ENCODE data around the gene ALKBH3.

ALKBH3 gene

DNA sequence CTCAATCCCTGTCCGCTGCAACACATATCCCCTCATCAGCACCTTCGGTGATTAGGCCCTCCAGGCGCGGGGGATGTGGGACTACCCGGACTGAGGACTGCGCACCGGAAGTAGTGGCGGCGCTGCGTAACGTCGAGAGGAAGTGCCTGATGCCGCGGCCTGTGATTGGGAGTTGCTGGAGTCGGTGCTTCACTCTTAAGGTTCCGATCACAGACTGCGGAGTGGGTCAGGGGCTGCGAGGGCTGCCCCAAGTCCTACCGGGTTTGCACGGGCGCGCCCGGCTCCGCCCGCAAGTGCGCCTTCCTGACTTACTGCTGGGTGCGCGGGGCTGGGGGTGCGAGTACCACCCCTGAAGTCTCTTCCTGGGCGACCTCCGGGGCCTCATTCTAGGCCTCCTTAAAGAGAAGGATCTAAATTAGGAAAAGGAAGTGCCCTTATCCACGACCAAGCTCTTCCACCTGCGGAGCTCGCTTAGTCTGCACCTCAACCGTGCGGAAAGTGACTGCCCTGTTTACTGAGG lies at the start of gene ALKBH3:
TSS of gene ALKBH3 (plus strand) at position 192 of the 520 bp plus-strand sequence. CDS start 1,822 bp downstream, outside the sequence.
- DNase-seq (ENCODE audit: low spot score) = peak; percentile 92

DNA sequence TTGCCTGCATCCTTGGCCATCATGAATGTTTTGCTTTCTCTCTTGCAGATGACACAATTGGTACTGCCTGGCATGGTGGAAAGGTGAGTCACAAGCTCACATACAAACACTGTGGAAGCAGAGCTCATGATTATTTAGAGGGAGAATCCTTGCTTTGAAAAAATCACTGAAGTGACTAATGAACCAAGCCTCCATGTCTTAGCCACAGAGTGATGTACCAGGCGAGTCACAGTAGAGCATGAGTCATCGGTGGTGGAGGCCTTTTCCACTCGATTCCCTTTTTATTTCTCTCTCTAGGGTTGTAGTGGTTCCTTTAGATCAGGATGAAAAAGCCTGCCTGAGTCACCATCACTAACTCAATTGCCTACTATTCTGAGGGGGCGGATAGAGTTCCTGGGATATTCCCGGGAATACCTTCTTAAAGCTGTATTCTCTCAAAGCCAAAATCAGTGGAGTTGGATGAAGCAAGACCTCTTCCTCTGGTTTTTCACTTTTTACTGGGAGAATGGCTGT lies 49.6 kb upstream of the ALKBH3 start:
- no peak for DNase-seq (ENCODE audit: low spot score)

DNA sequence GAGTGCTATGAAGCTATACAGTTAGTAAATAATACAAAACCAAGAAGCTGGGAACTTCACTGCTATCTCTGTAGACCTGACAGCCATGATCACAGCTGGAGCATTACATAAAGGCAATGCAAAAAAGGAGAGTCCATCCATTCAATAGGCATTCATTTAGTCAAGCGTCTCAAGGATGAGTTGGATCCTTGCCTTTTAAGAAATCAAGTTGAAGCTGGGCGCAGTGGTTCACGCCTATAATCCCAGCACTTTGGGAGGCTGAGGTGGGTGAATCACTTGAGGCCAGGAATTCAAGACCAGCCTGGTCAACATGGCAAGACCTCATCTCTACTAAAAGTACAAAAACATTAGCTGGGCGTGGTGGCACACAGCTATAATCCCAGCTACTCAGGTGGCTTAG lies 48.1 kb upstream of the ALKBH3 start:
- DNase-seq (ENCODE audit: low spot score) = no peak

DNA sequence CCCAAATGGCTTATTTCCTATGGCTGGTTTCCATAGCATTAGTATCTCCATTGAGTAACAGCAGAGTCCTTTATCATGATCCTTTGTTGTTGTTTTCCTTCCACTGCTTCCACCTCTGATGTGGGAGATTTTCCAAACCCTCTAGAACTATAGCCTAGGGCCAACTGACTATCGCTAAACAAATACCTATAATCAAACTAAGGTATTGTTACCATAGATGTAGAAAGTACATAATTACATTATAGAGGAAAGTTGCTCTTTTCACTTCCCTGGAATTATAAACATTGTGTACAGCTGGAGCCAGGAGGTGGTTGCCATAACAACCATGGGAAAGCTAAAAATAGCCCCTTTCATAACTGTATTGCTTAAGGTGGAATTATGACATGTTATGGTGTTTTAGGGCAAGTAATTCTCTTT lies 47.0 kb upstream of the ALKBH3 start:
- no peak for DNase-seq (ENCODE audit: low spot score)

DNA sequence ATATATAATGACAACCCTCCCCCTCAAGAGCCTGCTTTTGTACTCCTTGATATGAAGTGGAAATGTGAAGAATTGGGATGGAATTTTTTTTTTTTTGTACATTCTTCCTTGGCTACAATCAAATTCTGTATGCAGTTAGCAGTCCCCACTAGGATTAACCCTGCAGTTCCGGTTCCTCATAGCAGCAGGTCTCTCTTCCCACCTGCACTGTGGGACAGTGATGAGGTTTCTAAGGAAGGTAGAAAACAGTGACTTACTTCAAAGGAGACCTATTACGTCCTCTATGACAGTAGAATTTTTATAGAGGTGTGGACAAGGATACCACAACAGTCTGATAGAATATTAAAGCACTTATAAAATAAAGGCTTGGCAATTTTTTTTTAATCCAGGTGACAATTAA lies 46.3 kb upstream of the ALKBH3 start:
- DNase-seq (ENCODE audit: low spot score) = no peak

DNA sequence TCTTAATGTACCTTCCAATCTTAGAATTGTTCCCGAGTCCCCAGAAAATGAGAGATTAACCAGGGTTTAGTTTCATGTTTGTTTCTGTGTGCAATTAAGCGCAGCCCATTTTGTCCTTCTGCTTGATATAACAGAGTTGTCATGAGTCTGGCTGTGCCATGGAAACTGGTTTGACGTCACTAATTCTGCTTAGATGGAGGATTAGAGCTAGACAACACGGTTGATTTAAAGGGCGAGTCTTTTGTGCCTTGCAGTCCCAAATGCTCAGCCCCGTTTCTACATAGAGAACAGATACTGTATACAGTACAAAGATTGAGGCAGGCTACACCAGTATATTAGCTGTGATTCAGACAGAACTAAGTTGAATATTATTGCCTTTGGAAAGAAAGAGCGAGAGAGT lies 45.5 kb upstream of the ALKBH3 start:
- peak; percentile 68 for DNase-seq (ENCODE audit: low spot score)

DNA sequence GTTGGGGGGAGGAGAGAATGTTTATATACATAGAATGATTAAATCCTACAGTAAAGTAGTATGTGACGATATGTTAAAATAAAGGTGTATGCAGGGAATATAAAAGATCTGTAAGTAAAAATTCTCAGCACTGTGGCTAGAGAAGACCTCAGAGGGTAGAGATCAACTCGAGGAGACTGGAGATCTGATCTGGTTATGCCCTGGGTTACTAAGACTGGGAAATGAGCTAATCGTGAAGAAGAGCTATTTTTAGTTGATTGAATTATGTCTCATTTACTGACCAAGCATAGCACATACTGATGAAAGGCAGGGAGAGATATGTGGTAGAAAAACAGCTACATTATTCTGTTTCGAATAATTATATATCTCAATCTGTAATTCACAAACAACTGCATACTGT lies 42.8 kb upstream of the ALKBH3 start:
- DNase-seq (ENCODE audit: low spot score) = no peak

DNA sequence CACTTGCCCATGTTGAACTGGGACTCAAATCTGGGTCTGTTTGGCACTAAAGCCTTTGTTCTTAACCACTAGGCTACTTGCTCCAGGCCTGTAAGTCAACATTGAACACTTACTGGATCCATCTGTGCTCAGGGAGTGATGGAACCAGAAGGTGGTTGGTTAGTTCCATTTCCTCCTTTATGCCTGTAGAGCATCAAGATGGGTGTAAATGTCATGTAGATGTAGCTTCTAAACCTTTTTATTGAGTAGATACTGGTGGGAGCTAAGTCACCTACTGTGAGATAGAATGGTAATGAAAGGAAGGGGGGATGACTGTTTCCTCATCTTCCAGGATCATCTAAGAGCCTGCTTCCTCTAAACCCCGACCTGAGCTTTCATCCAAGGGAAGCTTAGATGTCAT lies 38.6 kb upstream of the ALKBH3 start:
- no peak for DNase-seq (ENCODE audit: low spot score)

DNA sequence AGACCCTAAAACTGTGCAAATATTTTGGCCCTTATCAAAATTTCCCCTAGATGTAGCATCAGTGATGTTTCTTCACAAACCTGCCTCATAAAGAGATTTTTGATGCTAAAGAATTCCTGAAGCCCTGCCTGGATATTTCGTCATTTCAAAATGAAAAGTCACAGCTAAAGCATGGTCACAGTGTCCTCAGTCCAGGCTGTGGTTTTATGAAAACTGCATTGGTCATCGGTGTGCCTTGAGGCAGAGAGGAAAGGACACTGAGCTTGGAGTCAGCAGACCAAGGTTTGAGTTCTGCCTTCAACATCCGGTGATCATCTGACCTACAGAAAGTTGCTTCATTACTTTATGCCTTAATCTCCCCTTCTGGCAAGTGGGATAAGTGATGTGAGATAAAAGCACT lies 34.8 kb upstream of the ALKBH3 start:
- DNase-seq (ENCODE audit: low spot score) = no peak

DNA sequence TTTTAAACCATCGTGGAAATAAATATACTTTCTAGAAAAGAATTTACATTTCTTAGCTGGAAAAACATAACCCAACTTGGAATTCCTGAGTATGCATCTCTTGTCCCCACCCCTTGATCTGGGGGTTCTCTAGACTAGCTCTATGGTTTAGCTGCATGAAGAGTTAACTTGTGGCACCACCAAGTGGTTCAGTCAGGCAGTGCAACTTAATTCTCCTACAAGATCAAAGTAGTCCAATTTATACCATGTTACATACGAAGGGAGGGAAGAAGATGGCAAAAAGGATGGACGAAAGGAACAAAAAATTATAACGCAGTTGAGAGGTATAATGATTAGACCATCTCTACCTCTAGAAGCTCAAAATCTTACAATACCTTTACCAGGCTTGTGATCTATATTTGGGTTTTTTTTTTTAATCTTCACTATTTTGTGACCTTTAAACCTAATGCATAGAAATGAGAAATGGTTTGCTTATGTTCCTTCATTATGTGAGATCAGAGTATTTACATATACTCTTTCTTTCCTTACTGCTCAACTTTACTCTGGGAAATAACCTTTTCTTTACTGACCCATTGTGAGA lies 28.5 kb upstream of the ALKBH3 start:
- DNase-seq (ENCODE audit: low spot score) = peak; percentile 64

DNA sequence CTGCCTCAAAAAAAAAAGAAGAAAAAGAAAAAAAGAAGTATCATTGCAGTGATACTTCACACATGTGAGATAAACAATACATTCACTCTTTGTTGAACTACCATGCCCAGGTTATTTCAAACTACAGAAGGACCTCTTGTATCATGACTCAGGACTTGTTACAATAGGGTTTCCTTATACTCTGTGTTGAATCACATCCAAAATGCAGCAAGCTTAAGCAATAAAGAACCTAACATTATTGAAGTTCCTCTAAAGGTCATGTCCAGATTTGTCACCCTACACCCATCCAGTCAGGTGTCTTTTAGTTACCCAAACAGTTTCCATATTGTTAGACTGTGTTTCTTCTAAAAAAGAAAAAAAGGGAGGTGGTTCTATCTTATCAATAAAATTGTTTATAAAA lies 26.9 kb upstream of the ALKBH3 start:
- DNase-seq (ENCODE audit: low spot score) = no peak

DNA sequence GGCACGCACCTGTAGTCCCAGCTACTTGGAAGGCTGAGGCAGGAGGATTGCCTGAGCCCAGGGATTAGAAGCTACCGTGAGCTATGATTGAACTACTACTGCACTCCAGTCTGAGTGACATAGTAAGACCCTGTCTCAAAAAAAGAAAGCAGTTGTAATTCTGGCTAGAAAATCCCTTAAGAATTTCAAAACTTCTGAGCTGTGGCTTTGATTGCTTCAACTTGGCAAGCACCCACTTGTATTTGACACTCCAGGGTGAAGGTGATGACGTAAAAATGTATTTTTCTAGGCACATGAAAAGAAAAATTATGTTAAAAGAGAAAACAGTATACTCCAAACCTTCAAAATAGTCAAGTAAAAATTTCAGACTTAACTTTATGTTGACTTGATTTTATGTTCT lies 23.6 kb upstream of the ALKBH3 start:
- no peak for DNase-seq (ENCODE audit: low spot score)

DNA sequence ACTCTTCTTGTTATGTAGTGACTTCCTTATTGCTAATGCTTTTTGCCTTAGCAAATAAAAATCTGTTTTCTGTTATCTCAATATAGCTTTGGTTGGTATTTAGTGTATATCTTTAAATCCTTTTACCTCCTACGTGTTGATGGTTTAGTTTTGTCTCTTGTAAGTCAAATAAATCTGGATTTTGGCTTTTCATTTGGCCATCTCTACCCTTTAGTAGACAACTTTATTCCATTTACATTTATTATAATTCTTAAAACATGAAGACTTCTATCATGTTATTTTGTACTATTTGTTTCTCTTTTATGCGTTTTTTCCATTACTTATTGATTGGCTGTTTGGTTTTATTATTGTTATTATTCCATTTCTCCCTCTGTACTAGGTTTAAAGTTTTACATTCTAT lies 19.5 kb upstream of the ALKBH3 start:
- no peak for DNase-seq (ENCODE audit: low spot score)

DNA sequence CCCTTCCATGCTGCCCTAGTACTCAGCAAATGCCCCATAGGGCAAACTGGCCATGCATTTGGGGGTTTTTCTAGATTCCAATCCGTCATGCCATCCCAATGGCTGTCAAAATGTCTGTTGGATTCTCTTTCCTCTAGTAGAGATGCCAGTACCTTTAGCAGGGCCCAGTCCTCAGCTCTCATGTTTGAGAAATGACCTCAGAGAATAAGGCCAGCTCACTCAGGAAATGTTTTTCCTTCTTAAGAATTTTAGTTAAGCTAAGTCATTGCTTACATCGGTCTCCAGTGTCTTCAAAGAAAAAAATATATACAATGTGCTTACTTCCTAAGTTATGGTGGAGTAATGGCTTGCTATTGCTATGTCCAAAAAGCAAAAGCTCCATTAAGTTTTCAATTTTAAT lies 14.1 kb upstream of the ALKBH3 start:
- no peak for DNase-seq (ENCODE audit: low spot score)

DNA sequence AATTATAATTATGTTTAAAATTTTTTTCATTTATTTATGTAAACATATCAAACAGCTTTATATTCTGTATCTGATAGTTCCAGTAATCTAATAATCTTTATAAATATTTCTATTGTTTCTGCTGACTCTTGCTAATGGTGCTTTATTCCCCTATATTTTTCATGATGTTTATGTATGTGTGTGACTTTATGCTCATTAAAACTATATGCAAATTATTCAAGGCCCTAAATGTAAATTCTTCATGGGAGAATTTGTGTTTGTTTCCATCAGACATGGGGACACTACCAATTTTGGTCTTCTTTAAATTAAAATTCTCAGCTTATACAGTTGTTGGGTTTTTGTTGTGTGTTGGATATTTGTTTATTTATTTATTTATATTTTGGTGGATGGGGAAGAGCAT lies 13.7 kb upstream of the ALKBH3 start:
- DNase-seq (ENCODE audit: low spot score) = no peak

DNA sequence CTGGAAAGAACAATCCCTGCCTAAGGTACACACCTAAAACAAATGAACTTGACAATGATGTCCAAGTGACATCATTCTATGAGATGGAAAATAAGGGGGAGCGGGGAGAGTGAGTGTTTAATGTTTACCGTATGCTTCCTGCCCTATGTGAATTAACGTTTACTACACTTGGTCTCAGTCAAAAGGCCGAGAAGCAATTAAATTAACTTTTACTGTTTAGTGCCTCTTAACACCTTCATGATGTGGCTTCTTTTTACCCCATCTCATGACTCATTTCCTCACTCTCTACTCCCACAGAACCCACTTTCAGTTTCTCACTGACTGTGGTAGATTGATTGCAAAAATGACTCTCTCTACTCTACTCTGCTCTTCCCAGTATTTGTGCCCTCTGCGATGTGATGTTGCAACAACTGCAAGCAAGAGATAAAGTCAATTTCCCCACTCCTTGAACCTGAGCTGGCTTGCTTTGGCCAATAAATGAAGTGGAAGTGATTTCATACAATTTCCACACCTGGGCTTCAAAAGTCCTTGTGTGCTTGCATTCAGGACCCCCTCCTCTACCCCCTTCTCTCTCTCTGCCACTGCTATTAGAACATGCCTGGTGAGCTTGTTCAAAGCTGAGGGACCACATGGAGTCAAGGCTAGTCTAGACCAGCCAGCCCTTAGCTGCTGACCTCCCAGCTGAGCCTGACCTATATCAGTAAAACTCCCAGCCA lies 11.6 kb upstream of the ALKBH3 start:
- DNase-seq (ENCODE audit: low spot score) = no peak

DNA sequence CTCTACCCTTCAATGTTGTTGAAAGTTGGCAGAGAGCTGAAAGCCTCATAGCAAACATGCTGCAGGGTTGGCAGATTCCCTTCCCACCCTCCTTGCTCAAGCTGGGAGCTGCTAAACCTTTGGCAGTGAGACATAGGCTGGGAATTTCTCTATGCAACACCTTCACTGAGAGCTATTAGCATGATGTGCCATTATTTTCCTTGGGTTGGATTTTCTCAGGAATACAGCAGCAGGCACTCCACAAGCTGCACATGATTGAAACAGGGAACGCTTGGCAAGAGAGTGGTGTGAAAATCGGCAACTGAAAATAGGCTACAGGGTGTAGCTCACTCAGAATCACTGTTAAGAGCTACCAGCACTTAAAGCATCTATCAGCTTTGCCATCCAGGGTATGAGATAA lies 9.6 kb upstream of the ALKBH3 start:
- DNase-seq (ENCODE audit: low spot score) = no peak

DNA sequence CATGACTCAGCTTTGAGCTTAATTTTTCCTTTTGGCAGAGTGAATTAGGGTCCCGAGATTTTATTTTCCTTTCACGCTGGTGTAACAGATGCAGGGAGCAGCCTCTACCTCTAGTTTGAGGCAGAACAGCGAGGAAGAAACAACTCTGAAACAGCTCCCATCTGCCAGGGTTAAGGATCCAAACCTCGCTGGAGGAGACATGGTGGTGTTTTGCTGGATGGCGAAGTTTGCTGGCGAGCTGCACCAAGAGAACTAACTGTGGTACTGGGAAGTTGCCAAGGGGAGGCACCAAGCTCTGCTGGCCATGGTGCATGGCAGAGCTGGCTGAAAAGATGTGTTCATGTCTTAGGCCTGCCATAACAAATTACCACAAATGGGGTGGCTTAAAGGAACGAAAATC lies 7.6 kb upstream of the ALKBH3 start:
- no peak for DNase-seq (ENCODE audit: low spot score)

DNA sequence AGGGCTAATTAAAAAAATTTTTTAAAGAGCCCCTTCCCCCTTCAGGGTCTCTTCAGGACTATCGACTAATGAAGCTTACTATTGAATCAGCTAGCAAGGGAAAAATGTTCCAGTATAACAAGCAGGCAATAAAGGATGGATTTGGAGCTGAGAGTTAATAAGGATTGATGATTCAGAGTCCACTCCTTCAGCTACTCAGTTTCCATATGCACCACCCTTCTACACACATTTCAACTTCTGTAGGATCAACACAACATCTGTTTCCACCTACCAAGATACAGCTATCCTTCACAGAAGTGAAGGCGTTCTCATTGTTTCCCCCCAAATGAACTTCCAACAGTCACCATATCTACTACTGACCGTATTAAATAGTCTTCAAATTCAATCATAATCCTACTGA lies 6.6 kb upstream of the ALKBH3 start:
- no peak for DNase-seq (ENCODE audit: low spot score)

DNA sequence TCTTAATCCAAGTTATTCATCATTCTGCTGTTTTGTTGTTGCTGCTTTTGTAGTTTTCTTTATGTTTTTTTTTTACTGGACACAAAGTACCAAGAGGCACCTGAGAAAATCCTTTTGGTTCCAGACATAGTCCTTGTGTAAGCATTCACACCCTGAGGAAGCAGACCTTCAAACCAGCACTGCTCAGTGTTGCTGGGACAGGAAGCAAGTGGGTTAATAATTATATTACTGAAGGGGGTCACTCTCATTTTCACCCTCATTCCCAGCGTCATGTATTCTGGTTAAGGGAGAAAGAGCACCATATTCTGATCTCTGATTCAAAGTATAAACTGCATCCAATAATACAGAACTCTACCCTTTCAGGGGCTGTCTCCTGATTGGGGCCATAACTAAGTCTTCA lies 5.9 kb upstream of the ALKBH3 start:
- no peak for DNase-seq (ENCODE audit: low spot score)

DNA sequence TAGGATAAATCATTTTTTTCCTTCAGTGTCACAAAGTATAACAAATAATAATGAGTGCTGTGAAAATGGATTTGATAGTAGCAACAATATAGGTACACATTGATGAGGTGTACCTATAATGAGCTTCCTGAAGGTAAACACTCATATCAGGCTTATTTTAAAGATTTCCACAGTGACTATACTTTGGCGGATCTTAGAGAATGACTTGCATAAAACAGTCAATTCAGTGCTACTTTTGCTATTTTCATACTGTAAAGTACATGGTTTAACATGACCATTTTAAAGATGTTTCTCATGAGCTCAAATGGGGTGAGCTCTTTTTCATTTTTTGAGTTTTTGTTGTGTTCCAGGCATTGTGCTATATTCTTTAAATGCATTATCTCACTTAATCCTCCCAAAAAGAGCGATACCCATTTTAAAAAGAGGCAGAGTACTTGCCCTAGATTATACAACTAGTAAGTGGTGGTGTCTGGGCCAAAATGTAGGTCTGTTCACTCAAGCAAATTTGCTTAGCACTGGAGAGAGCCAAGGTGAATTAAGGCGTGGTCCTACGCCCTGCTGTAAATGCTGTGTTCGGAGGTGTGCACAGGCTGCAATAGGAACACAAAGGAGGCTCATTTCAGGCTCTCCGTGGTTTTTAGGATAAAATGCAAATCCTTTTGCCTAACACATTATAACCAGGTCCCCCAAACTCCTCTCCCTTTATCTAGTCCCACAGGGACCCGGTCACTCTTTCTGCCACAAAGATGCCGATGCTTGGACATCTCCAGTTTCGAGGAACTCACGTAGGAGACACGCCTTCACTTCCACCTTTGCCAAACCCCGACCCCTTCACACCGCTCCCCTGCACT lies 617 bp upstream of the ALKBH3 start:
- DNase-seq (ENCODE audit: low spot score) = no peak

DNA sequence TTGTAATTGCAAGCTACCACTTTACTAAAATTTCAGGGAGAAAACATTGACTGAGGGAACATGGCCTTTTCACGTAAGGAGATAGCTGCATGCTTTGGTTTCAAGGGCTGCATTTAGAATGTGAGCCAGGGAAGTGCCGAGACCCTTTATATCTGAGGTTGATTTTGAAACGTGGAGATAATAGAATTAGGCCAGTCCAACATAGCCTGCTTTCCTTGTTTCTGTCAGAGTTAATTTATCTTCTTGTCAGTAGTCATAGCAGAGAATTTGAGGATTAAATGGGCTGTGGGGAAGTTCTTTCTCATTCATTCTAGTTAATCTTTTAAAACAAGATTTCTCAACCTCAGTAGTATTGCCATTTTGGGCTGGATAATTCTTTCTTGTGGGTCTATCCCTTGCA lies 12.2 kb downstream of the ALKBH3 start:
- no peak for DNase-seq (ENCODE audit: low spot score)

DNA sequence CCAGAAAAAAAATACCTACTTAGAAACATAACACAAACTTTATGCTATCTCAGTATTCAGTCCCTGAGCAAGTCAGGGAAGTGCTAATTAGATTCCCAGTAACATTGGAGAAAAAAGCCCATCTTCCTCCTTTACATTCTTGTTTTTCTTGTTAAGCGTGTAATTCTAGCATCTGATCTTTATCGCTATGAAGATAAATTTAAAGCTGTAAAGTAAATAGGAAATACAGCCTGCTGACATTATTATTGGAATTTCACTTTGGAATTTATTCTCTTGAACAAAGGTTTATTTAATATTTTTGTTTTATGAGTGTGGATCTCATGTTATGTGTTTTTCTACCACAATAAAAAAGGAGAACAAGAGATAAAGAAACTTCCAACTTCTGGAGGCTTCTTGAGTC lies 13.9 kb downstream of the ALKBH3 start:
- no peak for DNase-seq (ENCODE audit: low spot score)

Measured in D341Med (cell line).